GM19351 (cell line): ENCODE results near the gene AMBN.
"Not testable (repeated sequence)": the region's sequence is repeated elsewhere in the genome, so short reads cannot be mapped to it uniquely, and the experiment has no call there.

Experiments used
- ATAC-seq: cut with Tn5 transposase; IDR thresholded peaks from one replicate; pipeline ENCODE4 v1.9.1; 2021; ENCODE audit warnings: mild to moderate bottlenecking, moderate library complexity; ENCODE audit not compliant: unreplicated experiment

The AMBN gene

DNA sequence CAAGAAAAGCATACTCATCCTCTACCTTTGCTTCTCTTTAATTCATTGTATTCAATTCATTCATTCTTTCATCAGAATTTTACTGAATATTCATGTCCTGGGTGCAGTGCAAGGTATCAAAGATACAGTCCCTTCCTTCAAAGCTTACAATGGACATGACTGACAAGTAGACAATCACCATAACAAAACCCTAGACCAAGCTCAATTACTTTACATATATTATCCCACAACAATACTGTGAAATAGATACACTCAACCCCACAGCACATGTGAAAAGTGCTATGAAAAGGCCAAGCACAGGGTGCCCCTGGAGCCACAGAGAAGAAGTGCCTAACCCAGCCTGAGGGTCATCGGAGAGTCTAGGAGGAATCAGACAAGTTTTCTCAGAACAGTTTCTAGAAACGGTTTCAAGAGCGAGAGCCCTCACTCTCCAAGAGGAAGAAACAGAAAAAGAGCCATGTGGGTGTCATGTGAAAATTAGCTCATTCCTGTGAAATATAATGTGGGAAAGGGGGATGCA is 15.3 kb downstream of the AMBN start:
- no peak for ATAC-seq

DNA sequence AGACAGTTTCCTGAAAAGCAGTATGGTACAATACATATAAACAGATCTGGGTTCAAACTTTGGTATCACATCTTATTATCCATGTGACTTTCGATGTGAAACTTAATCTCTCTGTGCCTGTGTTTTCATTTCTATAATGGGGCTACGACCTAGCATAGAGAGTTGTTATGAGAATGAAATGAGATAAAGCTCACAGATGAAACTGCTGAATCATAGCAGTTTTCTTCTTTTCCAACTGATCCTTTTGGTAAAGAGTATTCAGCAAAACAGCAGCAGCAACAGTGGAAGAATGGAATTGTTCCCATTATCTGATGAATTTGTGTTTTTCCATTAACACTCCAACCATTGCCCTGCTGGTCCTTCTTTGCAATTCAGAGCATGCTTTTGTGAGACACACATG is 16.3 kb downstream of the AMBN start:
- no peak for ATAC-seq

DNA sequence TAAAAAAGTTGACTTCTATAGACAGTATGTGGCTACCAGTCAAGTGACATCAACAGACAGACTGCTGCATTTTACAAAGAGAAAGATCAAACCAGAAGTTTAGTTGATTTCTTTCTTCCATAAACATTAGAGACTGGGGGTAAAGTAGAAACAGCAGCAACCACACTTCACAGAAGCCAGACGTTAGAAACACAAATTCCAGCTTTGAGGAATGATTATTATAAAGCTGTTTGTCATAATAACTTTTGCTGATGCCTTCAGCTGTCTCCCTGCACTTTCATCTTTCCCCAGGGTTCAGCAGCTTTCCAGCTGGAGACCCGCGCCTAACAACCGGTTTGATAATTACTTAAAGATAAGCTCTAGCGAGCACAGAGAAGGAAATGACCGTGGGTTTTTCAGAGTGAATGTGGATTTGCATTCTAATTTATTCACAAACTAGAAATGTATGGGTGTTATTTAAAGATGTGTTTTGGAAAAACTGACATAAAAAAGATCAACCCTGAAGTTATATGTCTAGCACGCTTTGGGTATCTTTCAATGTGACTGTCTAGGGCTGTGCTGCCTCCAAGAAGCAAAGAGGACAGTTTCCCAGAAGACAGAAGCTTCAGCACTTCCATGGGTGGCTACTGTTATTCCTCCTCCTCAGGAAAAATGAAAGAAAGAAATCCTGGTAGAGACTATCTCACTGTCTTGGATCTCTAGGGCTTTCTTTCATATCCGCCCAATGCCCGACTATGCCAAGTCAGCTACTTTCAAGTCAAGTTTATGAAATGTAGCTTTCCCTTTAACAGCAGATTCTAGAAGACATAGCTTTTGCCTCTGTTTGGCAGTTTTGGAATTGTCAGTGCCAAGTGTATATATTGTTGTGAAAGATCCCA is 21.5 kb downstream of the AMBN start:
- peak; percentile 64 for ATAC-seq

- ATAC-seq = no peak
Observed at GRCh38 chr4:70614184-70614555, 22.1 kb downstream of the AMBN start.

- ATAC-seq = no peak
Observed at GRCh38 chr4:70619288-70619687, 27.2 kb downstream of the AMBN start.

DNA sequence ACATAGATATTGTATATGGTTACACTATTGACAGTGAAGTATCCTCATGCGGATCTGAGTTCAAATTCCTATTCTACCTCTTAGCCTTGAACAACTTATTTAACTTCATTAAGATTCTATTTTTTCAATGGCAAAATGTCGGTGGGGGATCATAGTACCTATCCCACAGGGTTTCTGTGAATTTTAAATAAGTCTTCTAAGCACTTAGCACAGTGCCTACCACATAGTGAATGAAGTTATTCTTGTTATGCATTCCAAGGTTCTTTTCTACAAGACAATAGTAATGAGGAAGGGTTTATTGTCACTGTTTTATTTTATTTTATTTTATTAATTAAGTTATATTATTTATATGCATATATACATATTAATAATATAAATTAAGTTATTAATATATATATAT is 27.7 kb downstream of the AMBN start:
- no peak for ATAC-seq

- no peak for ATAC-seq
Observed at GRCh38 chr4:70623323-70623722, 31.3 kb downstream of the AMBN start.

DNA sequence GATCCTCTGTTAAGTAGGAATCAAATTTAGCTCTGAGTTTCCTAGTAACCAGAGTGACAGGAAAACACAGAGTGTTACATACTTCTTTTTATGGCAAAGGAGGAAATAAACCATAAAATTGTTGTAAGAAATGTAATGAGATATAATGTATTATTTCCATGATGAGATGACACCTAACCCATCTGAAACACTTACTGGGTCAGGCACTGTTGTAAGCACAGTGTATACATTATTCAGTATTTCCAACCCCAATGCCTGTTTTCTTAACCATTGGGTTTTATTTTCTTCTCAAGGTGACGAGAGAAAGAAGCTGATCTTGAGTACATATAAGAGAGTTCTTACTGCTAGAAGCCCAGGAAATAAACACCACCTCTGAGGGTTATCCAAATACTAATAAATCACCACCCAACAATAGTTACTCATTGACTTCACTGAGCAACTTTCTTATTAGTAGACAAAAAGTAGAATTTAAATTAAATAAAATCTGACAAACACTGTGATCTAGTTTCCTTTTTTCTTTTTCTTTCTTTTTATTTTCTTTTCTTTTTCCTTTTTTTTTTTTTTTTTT is 32.3 kb downstream of the AMBN start:
- no peak for ATAC-seq

GRCh38 chr4:70627620-70628019 is 35.6 kb downstream of the AMBN start:
- no peak for ATAC-seq

DNA sequence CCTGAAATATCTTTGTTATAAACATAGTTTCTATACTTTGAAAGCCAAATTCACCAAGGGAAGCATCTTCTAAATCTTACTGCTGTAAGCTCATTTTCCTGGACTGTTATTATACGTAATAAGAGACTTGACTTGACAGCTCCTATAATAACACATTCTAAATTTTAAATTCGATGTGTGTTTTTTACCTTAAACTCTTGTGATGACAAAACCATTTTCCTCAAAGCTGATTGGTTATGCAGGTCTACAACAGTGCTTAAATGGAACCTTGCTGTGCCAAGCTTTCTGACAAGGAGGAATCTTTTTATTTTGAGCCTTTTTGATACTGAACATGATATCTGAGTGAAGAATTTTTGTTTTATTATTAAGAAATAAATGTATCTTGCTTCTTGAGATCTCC is 36.4 kb downstream of the AMBN start, which contains the start of gene ENAM:
Gene ENAM (plus strand): TSS at position 301 of the 400 bp plus-strand sequence. CDS start 757 bp downstream, outside the sequence.
- no peak for ATAC-seq

GRCh38 chr4:70629469-70630090 is 37.5 kb downstream of the AMBN start:
- ATAC-seq = no peak

DNA sequence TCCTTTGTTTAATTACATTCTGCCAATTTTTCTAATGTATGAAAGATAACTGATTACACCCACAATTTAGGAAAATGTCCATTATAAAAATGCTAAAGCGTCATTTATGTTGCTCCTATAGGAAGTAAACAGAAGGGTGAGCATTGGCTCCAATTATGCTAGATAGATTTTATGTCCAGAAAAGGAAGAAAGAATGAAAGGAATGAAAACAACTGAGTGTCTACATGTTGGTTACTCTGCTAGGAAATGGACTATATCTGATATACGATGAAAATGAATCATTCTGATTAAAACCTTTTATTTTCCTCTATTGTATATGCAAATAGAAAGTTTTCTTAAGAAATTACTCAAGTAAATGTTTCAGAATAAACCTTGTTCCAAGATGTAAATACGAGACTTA is 38.1 kb downstream of the AMBN start:
- no peak for ATAC-seq

DNA sequence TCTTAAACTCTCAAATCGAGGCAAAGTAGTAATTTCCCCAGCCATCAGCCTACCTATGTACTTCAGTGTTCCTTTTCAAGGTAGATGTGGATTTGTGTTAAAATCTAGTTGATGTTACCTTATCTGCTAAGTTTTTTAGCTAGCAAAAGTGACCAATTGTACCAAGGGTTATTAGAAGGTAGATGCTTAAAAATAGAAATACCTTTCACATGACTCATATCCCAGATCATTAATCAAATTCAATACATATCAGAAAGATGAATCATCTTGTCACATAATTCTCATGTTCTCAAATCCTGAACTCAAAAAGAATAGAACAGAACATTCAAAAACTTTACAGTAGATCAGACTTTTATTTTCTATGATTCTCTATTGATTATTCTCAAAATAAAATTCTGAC is 40.0 kb downstream of the AMBN start:
- no peak for ATAC-seq

DNA sequence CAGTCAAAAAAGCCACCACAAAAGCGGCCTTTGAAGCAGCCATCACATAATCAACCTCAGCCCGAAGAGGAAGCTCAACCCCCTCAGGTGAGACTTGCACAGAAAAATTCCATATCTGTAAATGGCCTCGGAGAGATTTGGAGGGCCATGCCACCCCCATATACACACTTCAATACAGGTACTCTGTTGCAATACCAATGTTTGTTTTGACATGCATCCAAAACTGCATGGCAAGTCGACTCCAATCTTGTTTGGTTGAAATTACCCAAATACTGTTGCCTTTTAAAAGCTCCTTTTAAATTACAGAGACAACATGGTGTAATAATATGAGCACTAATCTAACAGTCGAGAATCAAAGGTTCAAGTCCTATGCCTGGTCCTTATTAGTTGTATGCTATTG is 42.4 kb downstream of the AMBN start:
- ATAC-seq = no peak

- no peak for ATAC-seq
Observed at GRCh38 chr4:70637239-70637913, 45.3 kb downstream of the AMBN start.

DNA sequence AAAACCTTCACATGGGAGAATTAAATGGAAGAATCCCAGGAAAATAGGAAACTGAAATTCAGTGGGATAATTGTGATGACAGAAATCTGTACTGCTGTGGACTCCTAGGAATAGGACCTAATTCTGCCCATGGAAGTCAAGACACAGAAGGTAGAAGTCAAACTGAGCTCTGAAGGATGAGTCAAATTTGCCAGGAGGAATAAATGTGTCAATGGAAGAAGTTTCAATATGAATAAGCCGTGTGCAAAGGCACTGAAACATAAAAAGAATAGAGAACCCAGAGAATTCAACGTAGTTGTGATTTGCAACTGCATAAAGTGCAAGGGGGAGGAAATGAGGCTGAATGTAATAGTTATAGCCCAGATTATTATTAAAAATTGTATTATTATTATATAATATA is 48.1 kb downstream of the AMBN start:
- peak; percentile 65 for ATAC-seq

- not testable (repeated sequence) for ATAC-seq
Observed at GRCh38 chr4:70650741-70651140, 58.7 kb downstream of the AMBN start.

DNA sequence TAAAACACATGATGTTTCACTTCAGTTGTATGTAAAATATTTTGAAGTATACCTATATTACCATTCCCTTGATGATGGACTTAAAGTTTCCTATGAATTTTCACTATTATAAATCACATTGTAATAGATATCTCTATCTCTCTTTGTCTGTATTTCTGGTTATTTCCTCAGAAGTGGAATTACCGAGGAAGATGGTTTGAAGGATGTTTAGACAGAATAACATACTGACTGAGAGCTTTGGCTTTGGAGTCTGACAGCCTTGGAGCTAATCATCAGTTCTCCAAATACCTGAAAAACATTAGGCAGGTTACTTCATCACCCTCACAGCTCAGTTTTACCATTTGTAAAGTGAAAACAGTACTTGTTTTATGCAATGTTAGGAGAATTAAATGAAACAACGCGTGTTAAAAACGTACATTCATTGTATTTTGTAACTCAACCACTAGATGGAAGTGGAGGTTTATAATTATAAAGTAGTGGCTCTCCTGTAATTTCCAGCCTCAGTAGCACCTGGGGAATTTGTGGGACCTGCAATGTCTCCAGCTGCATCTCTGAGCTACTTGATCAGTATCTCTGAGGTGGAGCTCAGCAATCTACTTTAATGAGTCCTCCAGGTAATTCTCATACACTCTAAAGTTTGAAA is 59.9 kb downstream of the AMBN start:
- ATAC-seq = no peak

- no peak for ATAC-seq
Observed at GRCh38 chr4:70654605-70655011, 62.6 kb downstream of the AMBN start.
